Stimulated activated CD4-positive, alpha-beta T cell treated with anti-CD3 and anti-CD28 coated beads, Interleukin-1b, Interleukin-23, amount 100 ng/mL, for 48 hours (primary cell): ENCODE data around the gene DSCAML1.

Experiments
- DNase-seq: peaks from one replicate; pipeline ENCODE4 v3.0.0-alpha.2; 2020

DSCAML1 gene

GRCh38 chr11:117720061-117720511 is 76.9 kb downstream of the DSCAML1 start:
- no peak for DNase-seq

- DNase-seq = no peak
Measured at GRCh38 chr11:117719480-117719879, 77.5 kb downstream of the DSCAML1 start.

GRCh38 chr11:117717485-117718314 is 79.3 kb downstream of the DSCAML1 start:
- DNase-seq = no peak

GRCh38 chr11:117716521-117717440 is 80.2 kb downstream of the DSCAML1 start:
- DNase-seq = no peak

- DNase-seq = no peak
Measured at GRCh38 chr11:117715801-117716200, 81.2 kb downstream of the DSCAML1 start.

- no peak for DNase-seq
Measured at GRCh38 chr11:117713538-117713991, 83.5 kb downstream of the DSCAML1 start.

GRCh38 chr11:117712530-117712929 is 84.5 kb downstream of the DSCAML1 start:
- no peak for DNase-seq

- no peak for DNase-seq
Measured at GRCh38 chr11:117711331-117711730, 85.7 kb downstream of the DSCAML1 start.

GRCh38 chr11:117710211-117710610 is 86.8 kb downstream of the DSCAML1 start:
- no peak for DNase-seq

- DNase-seq = no peak
Measured at GRCh38 chr11:117706322-117706814, 90.6 kb downstream of the DSCAML1 start.

- no peak for DNase-seq
Measured at GRCh38 chr11:117705866-117706265, 91.2 kb downstream of the DSCAML1 start.

GRCh38 chr11:117704395-117705100 is 92.5 kb downstream of the DSCAML1 start:
- no peak for DNase-seq

GRCh38 chr11:117702946-117703598 is 93.9 kb downstream of the DSCAML1 start:
- DNase-seq = no peak

- DNase-seq = no peak
Measured at GRCh38 chr11:117701781-117702180, 95.2 kb downstream of the DSCAML1 start.

GRCh38 chr11:117700551-117700950 is 96.5 kb downstream of the DSCAML1 start:
- DNase-seq = no peak

- DNase-seq = no peak
Measured at GRCh38 chr11:117697319-117697718, 99.7 kb downstream of the DSCAML1 start.

GRCh38 chr11:117696540-117696939 is 100.5 kb downstream of the DSCAML1 start:
- no peak for DNase-seq

- DNase-seq = no peak
Measured at GRCh38 chr11:117693344-117693743, 103.7 kb downstream of the DSCAML1 start.

GRCh38 chr11:117691516-117691915 is 105.5 kb downstream of the DSCAML1 start:
- DNase-seq = no peak

- DNase-seq = no peak
Measured at GRCh38 chr11:117691218-117691514, 105.8 kb downstream of the DSCAML1 start.

GRCh38 chr11:117690484-117691217 is 106.4 kb downstream of the DSCAML1 start:
- DNase-seq = no peak
